Duodenal mucosa (tissue), 2 donors: ENCODE results near the gene MYO1H.

Experiments
- H3K27ac ChIP-seq: one replicate; pipeline ENCODE4 v1.7.0; 2013; ENCODE audit warnings: low read depth, low read length
- H3K27me3 ChIP-seq, 2 donors: one replicate each; pipeline ENCODE4 v1.7.0; 2013; ENCODE audit warnings: low read length in 2 of 2, control low read depth in 1 of 2; ENCODE audit not compliant: insufficient read depth in 2 of 2, control insufficient read depth in 1 of 2
- H3K36me3 ChIP-seq, 2 donors: one replicate each; pipeline ENCODE4 v1.7.0; 2013; ENCODE audit warnings: low read length in 2 of 2, control low read depth in 1 of 2; ENCODE audit not compliant: insufficient read depth in 2 of 2, control insufficient read depth in 1 of 2
- H3K4me1 ChIP-seq, 2 donors: one replicate each; pipeline ENCODE4 v1.7.0; 2013; ENCODE audit warnings: low read length in 2 of 2, control low read depth in 1 of 2; ENCODE audit not compliant: insufficient read depth in 2 of 2, control insufficient read depth in 1 of 2
- H3K4me3 ChIP-seq, 2 donors: one replicate each; pipeline ENCODE4 v1.7.0; 2013; ENCODE audit warnings: low read length in 2 of 2, low read depth in 1 of 2
- H3K9ac ChIP-seq, 2 donors: one replicate each; pipeline ENCODE4 v1.7.0; 2013; ENCODE audit warnings: low read length in 2 of 2, low read depth in 1 of 2
- H3K9me3 ChIP-seq, 2 donors: one replicate each; pipeline ENCODE4 v1.7.0; 2013; ENCODE audit warnings: low read length in 2 of 2, control low read depth in 1 of 2; ENCODE audit not compliant: control insufficient read depth in 1 of 2

The MYO1H gene

GRCh38 chr12:109487181-109488050 lies 139.7 kb downstream of the MYO1H start:
- H3K9ac ChIP-seq = no peak overlapping the region
- no peaks in the 10 kb centered on the region for H3K4me1 ChIP-seq
- no peak overlapping the region for H3K4me3 ChIP-seq
- no peaks in the 10 kb centered on the region for H3K27me3 ChIP-seq
- peaks cover 58 to 88% of the 10 kb centered on the region in 2 donors for H3K36me3 ChIP-seq
- H3K27ac ChIP-seq = no peak overlapping the region
- no peaks in the 10 kb centered on the region for H3K9me3 ChIP-seq

- Histone ChIP-seq H3K4me3 (no peak overlapping the region), H3K27me3 (no peaks in the 10 kb centered on the region), H3K9me3 (no peaks in the 10 kb centered on the region), H3K27ac (no peak overlapping the region), H3K4me1 (no peaks in the 10 kb centered on the region), H3K36me3 (peaks cover 62 to 94% of the 10 kb centered on the region in 2 donors), H3K9ac (no peak overlapping the region)
Observed at GRCh38 chr12:109488051-109488665, 140.5 kb downstream of the MYO1H start.

- Histone ChIP-seq H3K4me1 (no peaks in the 10 kb centered on the region), H3K27ac (no peak overlapping the region), H3K27me3 (no peaks in the 10 kb centered on the region), H3K9ac (no peak overlapping the region), H3K4me3 (no peak overlapping the region), H3K9me3 (no peaks in the 10 kb centered on the region), H3K36me3 (peaks cover 56 to 85% of the 10 kb centered on the region in 2 donors)
Observed at GRCh38 chr12:109489016-109489954, 141.6 kb downstream of the MYO1H start.

GRCh38 chr12:109489955-109490565 lies 142.4 kb downstream of the MYO1H start:
- Histone ChIP-seq H3K4me3 (no peak overlapping the region), H3K27me3 (no peaks in the 10 kb centered on the region), H3K9me3 (no peaks in the 10 kb centered on the region), H3K4me1 (no peaks in the 10 kb centered on the region), H3K36me3 (peaks cover 59 to 87% of the 10 kb centered on the region in 2 donors), H3K27ac (no peak overlapping the region), H3K9ac (no peak overlapping the region)

GRCh38 chr12:109491671-109492070 lies 144.0 kb downstream of the MYO1H start:
- Histone ChIP-seq H3K9me3 (no peaks in the 10 kb centered on the region), H3K4me3 (no peak overlapping the region), H3K36me3 (peaks cover 44 to 74% of the 10 kb centered on the region in 2 donors), H3K9ac (no peak overlapping the region), H3K27ac (no peak overlapping the region), H3K4me1 (no peaks in the 10 kb centered on the region), H3K27me3 (no peaks in the 10 kb centered on the region)

GRCh38 chr12:109492371-109492770 lies 144.7 kb downstream of the MYO1H start:
- H3K36me3 ChIP-seq = peaks cover 39 to 67% of the 10 kb centered on the region in 2 donors
- H3K27me3 ChIP-seq = no peaks in the 10 kb centered on the region
- H3K9me3 ChIP-seq = no peaks in the 10 kb centered on the region
- H3K4me3 ChIP-seq = no peak overlapping the region
- no peak overlapping the region for H3K27ac ChIP-seq
- H3K4me1 ChIP-seq = no peaks in the 10 kb centered on the region
- H3K9ac ChIP-seq = no peak overlapping the region

- no peak overlapping the region for H3K4me3 ChIP-seq
- no peaks in the 10 kb centered on the region for H3K9me3 ChIP-seq
- no peak overlapping the region for H3K9ac ChIP-seq
- H3K27ac ChIP-seq = no peak overlapping the region
- peaks cover 39 to 67% of the 10 kb centered on the region in 2 donors for H3K36me3 ChIP-seq
- H3K27me3 ChIP-seq = no peaks in the 10 kb centered on the region
- H3K4me1 ChIP-seq = no peaks in the 10 kb centered on the region
Observed at GRCh38 chr12:109493090-109493489, 145.4 kb downstream of the MYO1H start.

GRCh38 chr12:109493938-109494337 lies 146.2 kb downstream of the MYO1H start:
- Histone ChIP-seq H3K9ac (no peak overlapping the region), H3K27ac (no peak overlapping the region), H3K36me3 (peaks cover 37 to 67% of the 10 kb centered on the region in 2 donors), H3K4me1 (no peaks in the 10 kb centered on the region), H3K27me3 (no peaks in the 10 kb centered on the region), H3K9me3 (no peaks in the 10 kb centered on the region), H3K4me3 (no peak overlapping the region)

- H3K9ac ChIP-seq = no peak overlapping the region
- no peak overlapping the region for H3K27ac ChIP-seq
- no peak overlapping the region for H3K4me3 ChIP-seq
- no peaks in the 10 kb centered on the region for H3K4me1 ChIP-seq
- no peaks in the 10 kb centered on the region for H3K27me3 ChIP-seq
- peaks cover 32 to 67% of the 10 kb centered on the region in 2 donors for H3K36me3 ChIP-seq
- no peaks in the 10 kb centered on the region for H3K9me3 ChIP-seq
Observed at GRCh38 chr12:109494348-109494881, 146.7 kb downstream of the MYO1H start.
